LNCaP clone FGC (cell line): ENCODE results near the gene MOSMO.
"Not testable (repeated sequence)": the region's sequence is repeated elsewhere in the genome, so short reads cannot be mapped to it uniquely, and the experiment has no call there.

Experiments
- DNase-seq: peaks from one replicate; pipeline ENCODE4 v3.0.0-alpha.2; 2011; ENCODE audit warnings: low read depth
- H3K4me3 ChIP-seq: 2 replicates; pipeline ENCODE4 v1.5.1; 2011; ENCODE audit warnings: mild to moderate bottlenecking, low read depth, low read length, control low read depth
- TF ChIP-seq, protein P1 (sequence below): IDR thresholded peaks from 2 replicates; pipeline ENCODE4 v1.5.1; 2012; ENCODE audit warnings: mild to moderate bottlenecking; ENCODE audit not compliant: control insufficient read depth, insufficient read depth; ENCODE audit errors: extremely low read depth

MOSMO gene

DNA sequence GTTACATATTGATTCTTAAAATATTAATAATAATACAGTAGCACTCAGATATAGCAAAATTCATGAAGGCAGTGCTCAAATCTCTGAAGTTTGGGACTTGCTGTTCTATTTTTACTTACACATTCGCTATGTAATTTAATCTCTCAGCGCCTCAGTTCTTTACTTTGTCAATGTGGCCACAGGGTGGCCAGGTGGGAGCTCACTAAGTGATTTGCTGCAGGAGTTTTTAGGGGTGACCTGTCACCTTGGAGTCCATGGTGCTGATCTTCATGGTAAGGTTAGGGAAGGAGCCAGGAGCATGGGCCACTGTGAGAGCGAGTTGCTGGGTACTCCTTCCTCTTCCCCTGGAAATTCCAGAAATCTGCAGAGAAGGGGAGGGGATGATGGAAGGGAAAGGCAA lies 112.5 kb downstream of the MOSMO start:
- H3K4me3 ChIP-seq = no peak overlapping the region
- DNase-seq = no peak
- TF ChIP-seq, protein P1, sequence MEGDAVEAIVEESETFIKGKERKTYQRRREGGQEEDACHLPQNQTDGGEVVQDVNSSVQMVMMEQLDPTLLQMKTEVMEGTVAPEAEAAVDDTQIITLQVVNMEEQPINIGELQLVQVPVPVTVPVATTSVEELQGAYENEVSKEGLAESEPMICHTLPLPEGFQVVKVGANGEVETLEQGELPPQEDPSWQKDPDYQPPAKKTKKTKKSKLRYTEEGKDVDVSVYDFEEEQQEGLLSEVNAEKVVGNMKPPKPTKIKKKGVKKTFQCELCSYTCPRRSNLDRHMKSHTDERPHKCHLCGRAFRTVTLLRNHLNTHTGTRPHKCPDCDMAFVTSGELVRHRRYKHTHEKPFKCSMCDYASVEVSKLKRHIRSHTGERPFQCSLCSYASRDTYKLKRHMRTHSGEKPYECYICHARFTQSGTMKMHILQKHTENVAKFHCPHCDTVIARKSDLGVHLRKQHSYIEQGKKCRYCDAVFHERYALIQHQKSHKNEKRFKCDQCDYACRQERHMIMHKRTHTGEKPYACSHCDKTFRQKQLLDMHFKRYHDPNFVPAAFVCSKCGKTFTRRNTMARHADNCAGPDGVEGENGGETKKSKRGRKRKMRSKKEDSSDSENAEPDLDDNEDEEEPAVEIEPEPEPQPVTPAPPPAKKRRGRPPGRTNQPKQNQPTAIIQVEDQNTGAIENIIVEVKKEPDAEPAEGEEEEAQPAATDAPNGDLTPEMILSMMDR = no peak

DNA sequence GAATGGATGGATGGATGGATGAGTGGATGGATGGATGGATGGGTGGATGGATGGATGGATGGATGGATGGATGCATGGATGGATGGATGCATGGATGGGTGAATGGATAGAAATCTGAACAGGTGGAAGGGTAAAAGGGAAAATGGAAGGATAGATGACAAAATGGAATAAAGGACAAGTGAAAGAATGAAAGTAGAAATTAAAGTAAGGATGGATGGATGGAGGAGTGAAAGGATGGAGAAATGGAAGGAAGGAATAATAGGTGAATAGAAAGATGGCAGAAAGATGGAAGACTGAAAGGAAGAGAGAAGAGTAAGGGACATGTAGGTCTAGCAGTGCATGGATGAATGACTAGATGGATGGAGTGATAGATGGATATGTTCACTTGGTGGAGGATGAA lies 114.3 kb downstream of the MOSMO start:
- no peak overlapping the region for H3K4me3 ChIP-seq
- DNase-seq = no peak
- TF ChIP-seq, protein P1 = no peak

DNA sequence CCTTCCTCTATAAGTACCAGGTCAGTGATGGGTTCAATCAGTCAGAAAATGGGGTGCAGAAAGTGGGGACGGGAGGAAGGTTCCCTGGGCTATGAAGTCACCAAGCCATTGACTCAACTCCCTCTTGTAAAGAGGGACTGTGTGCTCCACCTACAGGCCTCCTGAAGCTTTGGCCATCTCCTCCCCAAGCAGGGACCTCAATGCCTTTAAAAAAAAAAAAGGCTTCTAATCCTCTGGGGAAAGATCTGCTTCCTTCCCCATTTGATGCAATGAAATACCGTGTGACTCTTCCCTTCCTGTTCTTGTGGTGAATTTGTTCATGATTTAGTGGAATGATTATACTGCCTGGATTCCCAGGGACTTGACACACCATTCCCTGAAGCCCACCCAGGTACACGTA lies 115.2 kb downstream of the MOSMO start:
- no peak for DNase-seq
- H3K4me3 ChIP-seq = no peak overlapping the region
- TF ChIP-seq, protein P1 = no peak

DNA sequence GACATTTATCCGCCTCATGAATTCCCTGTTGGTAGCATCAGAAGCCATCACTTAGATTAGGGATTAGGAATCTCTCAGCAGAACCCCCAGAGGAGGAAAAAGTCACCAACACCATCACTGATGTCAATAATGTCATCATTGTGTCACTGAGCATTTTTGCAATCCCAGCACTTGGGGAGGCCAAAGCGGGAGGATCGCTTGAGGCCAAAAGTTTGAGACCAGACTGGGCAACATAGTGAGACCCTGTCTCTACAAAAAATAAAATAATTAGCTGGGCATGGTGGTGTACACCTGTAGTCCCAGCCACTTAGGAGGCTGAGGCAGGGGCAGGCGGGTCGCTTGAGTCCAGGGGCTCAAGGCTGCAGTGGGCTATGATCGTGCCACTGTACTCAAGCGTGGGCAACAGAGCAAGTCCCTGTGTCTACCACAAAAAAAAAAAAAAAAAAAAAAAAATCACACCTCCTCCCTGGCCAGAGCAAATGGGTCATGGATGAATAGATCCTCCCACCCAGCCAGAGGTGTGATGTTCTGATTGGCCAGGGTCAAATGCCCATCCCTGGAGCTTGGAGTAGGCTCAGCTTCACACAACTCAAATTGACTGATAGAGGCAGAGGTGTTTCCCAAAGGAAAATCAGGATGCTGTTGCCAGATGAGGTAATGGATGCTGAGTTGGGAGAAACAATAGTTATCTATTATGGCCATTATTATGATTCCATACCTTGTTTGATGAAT lies 116.0 kb downstream of the MOSMO start:
- DNase-seq = no peak
- no peak overlapping the region for H3K4me3 ChIP-seq
- TF ChIP-seq, protein P1 = no peak

DNA sequence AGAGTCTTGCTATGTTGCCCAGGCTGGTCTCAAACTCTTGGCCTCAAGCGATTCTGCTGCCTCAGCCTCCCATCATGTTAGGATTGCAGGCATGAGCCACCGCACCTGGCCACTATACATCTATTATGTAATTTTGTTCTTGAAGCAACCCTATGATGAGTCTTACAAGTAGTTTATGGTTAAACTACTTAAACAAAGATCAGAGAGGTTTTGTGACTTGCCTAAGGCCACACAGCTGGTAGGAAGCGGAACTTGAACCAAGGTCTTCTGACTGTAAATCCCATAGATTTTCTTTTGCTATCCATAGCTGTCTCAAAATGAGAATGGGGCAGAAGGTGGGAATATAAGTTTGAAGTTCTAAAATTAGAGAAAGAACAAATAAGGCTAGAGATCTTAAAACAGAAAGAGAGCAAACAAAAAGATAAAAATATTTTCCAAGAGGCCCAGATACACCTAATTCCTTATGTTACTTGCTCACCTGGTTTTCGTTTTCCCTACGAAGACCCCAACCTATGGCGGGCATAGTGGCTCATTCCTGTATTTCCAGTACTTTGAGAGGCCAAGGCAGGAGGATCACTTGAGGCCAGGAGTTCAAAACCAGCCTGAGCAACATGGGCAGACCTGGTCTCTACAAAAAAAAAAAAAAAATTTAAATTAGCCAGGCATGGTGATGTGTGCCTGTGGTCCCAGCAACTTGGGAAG lies 116.8 kb downstream of the MOSMO start:
- TF ChIP-seq, protein P1 = no peak
- H3K4me3 ChIP-seq = no peak overlapping the region
- DNase-seq = no peak

DNA sequence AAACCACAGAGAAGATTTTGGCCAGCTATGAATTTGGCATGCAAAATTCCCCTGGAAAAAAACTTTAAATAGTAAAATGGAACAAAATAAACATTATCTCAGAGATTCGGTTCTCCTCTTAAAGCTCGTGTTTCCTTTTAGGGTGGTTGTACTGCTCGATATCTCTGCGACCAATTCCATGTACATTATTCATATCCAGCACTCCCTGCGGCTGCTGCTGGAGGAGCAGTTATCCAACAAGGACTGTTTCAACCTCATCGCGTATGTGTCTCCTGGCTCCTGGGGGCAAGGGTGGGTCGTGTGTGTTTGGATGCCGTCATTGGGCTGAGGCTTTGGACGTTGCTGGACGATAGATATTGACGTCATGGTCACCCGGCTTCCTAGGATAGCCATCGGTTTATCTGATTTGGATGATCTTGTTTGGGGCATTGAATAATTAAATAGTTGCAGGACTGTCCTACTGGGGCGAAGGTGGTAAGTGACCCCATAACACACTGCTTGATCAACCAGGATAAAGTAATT lies 118.2 kb downstream of the MOSMO start:
- TF ChIP-seq, protein P1 = no peak
- no peak for DNase-seq
- no peak overlapping the region for H3K4me3 ChIP-seq

DNA sequence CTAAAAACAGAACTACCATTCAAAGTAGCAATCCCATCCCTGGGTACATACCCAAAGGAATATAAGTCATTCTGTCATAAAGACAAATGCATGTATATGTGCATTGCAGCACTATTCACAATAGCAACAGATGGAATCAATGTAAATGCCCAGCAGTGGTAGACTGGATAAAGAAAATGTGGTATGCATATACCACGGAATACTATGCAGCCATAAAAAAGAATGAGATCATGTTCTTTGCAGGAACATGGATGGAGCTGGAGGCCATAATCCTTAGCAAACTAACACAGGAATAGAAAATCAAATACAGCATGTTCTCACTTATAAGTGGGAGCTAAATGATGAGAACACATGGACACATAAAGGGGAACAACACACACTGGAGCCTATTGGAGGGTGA lies 120.6 kb downstream of the MOSMO start:
- not testable (repeated sequence) for DNase-seq, H3K4me3 ChIP-seq
